Measurements from ENCODE around the gene CUX1.

The CUX1 gene

GRCh38 chr7:102069931-102070629 is 252.7 kb downstream of the CUX1 start:
- Mint-ChIP-seq H3K27me3 (no peaks in the 10 kb centered on the region), H3K27ac (no peak overlapping the region), H3K36me3 (ENCODE audit: low read depth) (peaks cover 21% of the 10 kb centered on the region), H3K4me3 (no peak overlapping the region), H3K9me3 (no peaks in the 10 kb centered on the region), H3K4me1 (peaks cover 2% of the 10 kb centered on the region)
- no peak for DNase-seq
- no peak for ATAC-seq

- Mint-ChIP-seq H3K36me3 (ENCODE audit: low read depth) (peaks cover 24% of the 10 kb centered on the region), H3K27ac (no peak overlapping the region), H3K4me3 (no peak overlapping the region), H3K4me1 (peaks cover 2% of the 10 kb centered on the region), H3K27me3 (no peaks in the 10 kb centered on the region), H3K9me3 (no peaks in the 10 kb centered on the region)
- no peak for DNase-seq
- ATAC-seq = no peak
These were observed 254.6 kb downstream of the CUX1 start for GRCh38 chr7:102072003-102072402.

- Mint-ChIP-seq H3K27me3 (no peaks in the 10 kb centered on the region), H3K27ac (no peak overlapping the region), H3K4me1 (peaks cover 2% of the 10 kb centered on the region), H3K36me3 (ENCODE audit: low read depth) (peaks cover 24% of the 10 kb centered on the region), H3K4me3 (no peak overlapping the region), H3K9me3 (no peaks in the 10 kb centered on the region)
- ATAC-seq = no peak
- DNase-seq = no peak
These were observed 255.3 kb downstream of the CUX1 start for GRCh38 chr7:102072636-102073209.

GRCh38 chr7:102073931-102074880 is 256.8 kb downstream of the CUX1 start:
- H3K4me3 Mint-ChIP-seq = no peak overlapping the region
- H3K27ac Mint-ChIP-seq = no peak overlapping the region
- ATAC-seq = no peak
- no peaks in the 10 kb centered on the region for H3K27me3 Mint-ChIP-seq
- no peak for DNase-seq
- H3K9me3 Mint-ChIP-seq = no peaks in the 10 kb centered on the region
- H3K4me1 Mint-ChIP-seq = peaks cover 2% of the 10 kb centered on the region
- H3K36me3 Mint-ChIP-seq (ENCODE audit: low read depth) = peaks cover 19% of the 10 kb centered on the region

GRCh38 chr7:102075126-102075525 is 257.7 kb downstream of the CUX1 start:
- DNase-seq (no peak), ATAC-seq (no peak)
- no peak overlapping the region for H3K27ac Mint-ChIP-seq
- no peak overlapping the region for H3K4me3 Mint-ChIP-seq
- H3K36me3 Mint-ChIP-seq (ENCODE audit: low read depth) = peaks cover 24% of the 10 kb centered on the region
- H3K27me3 Mint-ChIP-seq = no peaks in the 10 kb centered on the region
- no peaks in the 10 kb centered on the region for H3K9me3 Mint-ChIP-seq
- H3K4me1 Mint-ChIP-seq = peaks cover 2% of the 10 kb centered on the region

GRCh38 chr7:102075553-102076135 is 258.2 kb downstream of the CUX1 start:
- no peak overlapping the region for H3K27ac Mint-ChIP-seq
- no peak overlapping the region for H3K4me3 Mint-ChIP-seq
- no peaks in the 10 kb centered on the region for H3K9me3 Mint-ChIP-seq
- peaks cover 2% of the 10 kb centered on the region for H3K4me1 Mint-ChIP-seq
- no peak for DNase-seq
- ATAC-seq = no peak
- H3K27me3 Mint-ChIP-seq = no peaks in the 10 kb centered on the region
- peaks cover 23% of the 10 kb centered on the region for H3K36me3 Mint-ChIP-seq (ENCODE audit: low read depth)

GRCh38 chr7:102077081-102077480 is 259.7 kb downstream of the CUX1 start:
- no peaks in the 10 kb centered on the region for H3K27me3 Mint-ChIP-seq
- no peak overlapping the region for H3K4me3 Mint-ChIP-seq
- peaks cover 24% of the 10 kb centered on the region for H3K36me3 Mint-ChIP-seq (ENCODE audit: low read depth)
- DNase-seq (no peak), ATAC-seq (no peak)
- peaks cover 2% of the 10 kb centered on the region for H3K4me1 Mint-ChIP-seq
- no peak overlapping the region for H3K27ac Mint-ChIP-seq
- no peaks in the 10 kb centered on the region for H3K9me3 Mint-ChIP-seq

GRCh38 chr7:102079140-102080018 is 262.0 kb downstream of the CUX1 start:
- Mint-ChIP-seq H3K27ac (no peak overlapping the region), H3K4me3 (no peak overlapping the region), H3K27me3 (no peaks in the 10 kb centered on the region), H3K36me3 (ENCODE audit: low read depth) (peaks cover 24% of the 10 kb centered on the region), H3K9me3 (no peaks in the 10 kb centered on the region), H3K4me1 (no peaks in the 10 kb centered on the region)
- DNase-seq = no peak
- no peak for ATAC-seq

GRCh38 chr7:102080019-102080433 is 262.6 kb downstream of the CUX1 start:
- H3K9me3 Mint-ChIP-seq = no peaks in the 10 kb centered on the region
- H3K27ac Mint-ChIP-seq = no peak overlapping the region
- H3K4me3 Mint-ChIP-seq = no peak overlapping the region
- H3K4me1 Mint-ChIP-seq = no peaks in the 10 kb centered on the region
- ATAC-seq (no peak), DNase-seq (no peak)
- H3K27me3 Mint-ChIP-seq = no peaks in the 10 kb centered on the region
- H3K36me3 Mint-ChIP-seq (ENCODE audit: low read depth) = peaks cover 28% of the 10 kb centered on the region

GRCh38 chr7:102080434-102081243 is 263.2 kb downstream of the CUX1 start:
- no peaks in the 10 kb centered on the region for H3K27me3 Mint-ChIP-seq
- H3K9me3 Mint-ChIP-seq = peaks cover 4% of the 10 kb centered on the region
- H3K4me1 Mint-ChIP-seq = no peaks in the 10 kb centered on the region
- H3K36me3 Mint-ChIP-seq (ENCODE audit: low read depth) = peaks cover 32% of the 10 kb centered on the region
- DNase-seq (no peak), ATAC-seq (no peak)
- no peak overlapping the region for H3K4me3 Mint-ChIP-seq
- H3K27ac Mint-ChIP-seq = no peak overlapping the region

- H3K36me3 Mint-ChIP-seq (ENCODE audit: low read depth) = peaks cover 36% of the 10 kb centered on the region
- H3K27me3 Mint-ChIP-seq = no peaks in the 10 kb centered on the region
- H3K4me1 Mint-ChIP-seq = no peaks in the 10 kb centered on the region
- peaks cover 4% of the 10 kb centered on the region for H3K9me3 Mint-ChIP-seq
- H3K27ac Mint-ChIP-seq = no peak overlapping the region
- DNase-seq = no peak
- no peak for ATAC-seq
- no peak overlapping the region for H3K4me3 Mint-ChIP-seq
These were observed 263.8 kb downstream of the CUX1 start for GRCh38 chr7:102081244-102081627.

- H3K4me3 Mint-ChIP-seq = no peak overlapping the region
- H3K27me3 Mint-ChIP-seq = no peaks in the 10 kb centered on the region
- ATAC-seq = no peak
- peaks cover 8% of the 10 kb centered on the region for H3K9me3 Mint-ChIP-seq
- DNase-seq = no peak
- peaks cover 36% of the 10 kb centered on the region for H3K36me3 Mint-ChIP-seq (ENCODE audit: low read depth)
- H3K27ac Mint-ChIP-seq = no peak overlapping the region
- H3K4me1 Mint-ChIP-seq = no peaks in the 10 kb centered on the region
These were observed 265.4 kb downstream of the CUX1 start for GRCh38 chr7:102082693-102083368.

Measured in activated naive CD8-positive, alpha-beta T cell treated with anti-CD3 and anti-CD28 coated beads, Interleukin-2, amount 50 U/mL, for 24 hours (primary cell).